Endothelial cell (in vitro differentiated cells): ENCODE data around the gene TBX3. TPM values are rescaled to one million over a fixed set of nuclear protein-coding genes. Genes with fewer than 3 reads are reported as not detected.
A peak's percentile ranks its signal among the peaks of the same experiment; 100 is the strongest.

ENCODE experiments used
- DNase-seq: peaks from one replicate; pipeline ENCODE4 v3.0.0; 2021; ENCODE audit warnings: low spot score
- H3K27ac Mint-ChIP-seq: one replicate; pipeline ENCODE4 v1.8.0; 2021; ENCODE audit warnings: mixed read lengths, inconsistent platforms; ENCODE audit not compliant: unreplicated experiment
- H3K27me3 Mint-ChIP-seq: one replicate; pipeline ENCODE4 v1.8.0; 2021; ENCODE audit warnings: mild to moderate bottlenecking, moderate library complexity, mixed read lengths, inconsistent platforms; ENCODE audit not compliant: unreplicated experiment
- H3K36me3 Mint-ChIP-seq: one replicate; pipeline ENCODE4 v1.8.0; 2021; ENCODE audit warnings: mild to moderate bottlenecking, low read depth, mixed read lengths, inconsistent platforms; ENCODE audit not compliant: unreplicated experiment
- H3K4me1 Mint-ChIP-seq: one replicate; pipeline ENCODE4 v1.8.0; 2021; ENCODE audit warnings: mild to moderate bottlenecking, mixed read lengths, inconsistent platforms; ENCODE audit not compliant: unreplicated experiment
- H3K4me3 Mint-ChIP-seq: one replicate; pipeline ENCODE4 v1.8.0; 2021; ENCODE audit warnings: mild to moderate bottlenecking, mixed read lengths, inconsistent platforms; ENCODE audit not compliant: unreplicated experiment
- H3K9me3 Mint-ChIP-seq: one replicate; pipeline ENCODE4 v1.8.0; 2021; ENCODE audit warnings: mixed read lengths, inconsistent platforms; ENCODE audit not compliant: unreplicated experiment
- total RNA-seq: library from RNA; stranded (reverse); fragmentation: NEBNext Ultra II Directional; extraction: Animal tissue kit (Norgen Biotek cat#: 25700); gene quantifications from one replicate; pipeline ENCODE4 v1.2.1, GENCODE V29; 2021; ENCODE audit not compliant: unreplicated experiment
- TF ChIP-seq, protein P1 (sequence below): fragments of 200-600 bp; sonication (generic); IDR thresholded peaks from one replicate; pipeline ENCODE4 v1.5.0; 2021; ENCODE audit warnings: antibody characterized with exemption; ENCODE audit not compliant: unreplicated experiment

Gene TBX3
- total RNA-seq, 1 donor from 2014 or later = 0.41 TPM

DNA sequence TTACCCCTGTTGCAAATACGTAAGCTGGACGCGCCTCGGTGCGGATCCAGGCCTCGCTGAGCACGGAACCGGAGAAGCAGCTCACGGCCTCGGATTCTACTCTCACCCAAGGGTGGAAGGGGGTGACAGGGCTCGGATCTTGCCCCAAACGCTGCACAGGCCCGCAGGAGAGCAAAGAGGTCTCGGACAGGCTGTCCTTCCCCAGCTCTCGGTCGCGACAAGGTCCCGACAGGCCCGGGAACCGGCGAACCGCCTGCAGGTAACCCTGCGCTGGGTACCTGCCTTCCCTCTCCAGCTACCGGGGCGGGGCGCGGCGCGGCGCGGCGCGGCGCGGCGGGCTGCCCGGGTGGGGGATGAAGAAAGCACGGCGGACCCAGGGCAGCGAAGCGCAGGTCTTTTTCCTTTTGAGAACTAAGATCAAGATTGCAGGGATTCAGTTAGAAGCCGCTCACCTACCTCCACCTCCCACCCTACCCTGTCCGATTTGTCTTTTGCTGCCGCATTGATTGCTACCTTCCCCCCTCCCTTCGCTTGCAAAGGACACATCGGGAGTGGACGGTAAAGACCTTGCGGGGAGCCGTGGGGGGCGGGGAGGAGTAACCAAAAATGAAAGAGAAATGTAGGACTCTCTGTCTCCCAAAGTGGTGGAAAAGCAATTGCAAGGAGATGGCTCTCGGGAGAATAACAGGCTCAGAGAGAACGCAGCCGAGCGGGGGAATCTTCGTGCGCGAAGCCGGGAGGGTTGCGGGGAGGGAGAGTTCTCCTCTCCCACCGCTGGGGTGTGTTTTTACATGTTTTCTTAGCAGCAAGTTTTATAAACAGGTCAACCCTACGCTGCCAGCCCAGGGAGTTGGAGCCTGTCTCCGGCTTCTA lies 8.4 kb upstream of the TBX3 start:
- Mint-ChIP-seq H3K9me3 (no peaks in the 10 kb centered on the region), H3K4me1 (peaks cover 26% of the 10 kb centered on the region), H3K36me3 (no peaks in the 10 kb centered on the region), H3K27me3 (peaks cover 39% of the 10 kb centered on the region), H3K4me3 (peak overlapping the region; percentile 76), H3K27ac (no peak overlapping the region)
- no peak for DNase-seq
- TF ChIP-seq, protein P1, sequence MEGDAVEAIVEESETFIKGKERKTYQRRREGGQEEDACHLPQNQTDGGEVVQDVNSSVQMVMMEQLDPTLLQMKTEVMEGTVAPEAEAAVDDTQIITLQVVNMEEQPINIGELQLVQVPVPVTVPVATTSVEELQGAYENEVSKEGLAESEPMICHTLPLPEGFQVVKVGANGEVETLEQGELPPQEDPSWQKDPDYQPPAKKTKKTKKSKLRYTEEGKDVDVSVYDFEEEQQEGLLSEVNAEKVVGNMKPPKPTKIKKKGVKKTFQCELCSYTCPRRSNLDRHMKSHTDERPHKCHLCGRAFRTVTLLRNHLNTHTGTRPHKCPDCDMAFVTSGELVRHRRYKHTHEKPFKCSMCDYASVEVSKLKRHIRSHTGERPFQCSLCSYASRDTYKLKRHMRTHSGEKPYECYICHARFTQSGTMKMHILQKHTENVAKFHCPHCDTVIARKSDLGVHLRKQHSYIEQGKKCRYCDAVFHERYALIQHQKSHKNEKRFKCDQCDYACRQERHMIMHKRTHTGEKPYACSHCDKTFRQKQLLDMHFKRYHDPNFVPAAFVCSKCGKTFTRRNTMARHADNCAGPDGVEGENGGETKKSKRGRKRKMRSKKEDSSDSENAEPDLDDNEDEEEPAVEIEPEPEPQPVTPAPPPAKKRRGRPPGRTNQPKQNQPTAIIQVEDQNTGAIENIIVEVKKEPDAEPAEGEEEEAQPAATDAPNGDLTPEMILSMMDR = no peak

DNA sequence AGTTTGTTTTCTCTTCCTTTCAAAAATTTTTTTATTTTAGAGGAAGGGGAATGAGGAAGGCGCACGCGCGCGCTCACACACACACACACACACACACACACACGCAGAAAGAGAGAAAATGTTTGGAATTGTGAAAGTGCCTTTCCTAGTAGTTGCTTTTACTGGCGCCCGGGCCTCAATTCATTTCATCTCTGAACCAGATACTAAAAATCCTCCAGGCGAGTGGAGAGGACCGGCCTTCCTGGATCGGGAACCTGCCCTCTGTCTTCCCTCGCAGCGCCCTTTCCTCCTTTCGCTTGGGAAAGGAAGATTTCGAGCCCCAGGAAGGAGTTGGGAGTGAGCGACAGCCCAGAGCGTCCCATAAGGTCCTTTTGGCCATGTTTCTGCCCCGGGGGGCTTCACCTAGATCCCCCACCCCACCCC lies 7.8 kb upstream of the TBX3 start:
- no peaks in the 10 kb centered on the region for H3K36me3 Mint-ChIP-seq
- TF ChIP-seq, protein P1 = no peak
- no peak overlapping the region for H3K27ac Mint-ChIP-seq
- peaks cover 31% of the 10 kb centered on the region for H3K4me1 Mint-ChIP-seq
- peaks cover 38% of the 10 kb centered on the region for H3K27me3 Mint-ChIP-seq
- DNase-seq = no peak
- H3K4me3 Mint-ChIP-seq = no peak overlapping the region
- H3K9me3 Mint-ChIP-seq = no peaks in the 10 kb centered on the region

DNA sequence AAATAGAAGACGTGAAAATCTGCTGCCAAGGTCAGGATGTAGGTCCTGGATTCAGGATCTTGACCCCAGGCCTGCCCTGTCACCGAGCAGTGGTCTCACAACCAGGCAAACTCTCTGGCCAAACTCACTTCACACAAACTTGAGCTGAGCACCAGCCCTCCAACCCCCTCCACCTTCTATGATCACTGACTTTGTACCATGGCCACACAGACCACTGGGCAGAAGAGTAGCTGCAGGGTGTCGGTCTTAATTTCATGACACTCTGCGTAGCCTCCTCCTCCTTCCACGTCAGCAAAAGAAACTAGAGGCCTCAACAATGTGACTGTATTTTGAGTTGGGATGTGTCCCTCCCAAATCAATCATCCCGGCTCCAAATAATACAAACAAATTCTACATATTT lies 7.2 kb upstream of the TBX3 start:
- peaks cover 36% of the 10 kb centered on the region for H3K4me1 Mint-ChIP-seq

DNA sequence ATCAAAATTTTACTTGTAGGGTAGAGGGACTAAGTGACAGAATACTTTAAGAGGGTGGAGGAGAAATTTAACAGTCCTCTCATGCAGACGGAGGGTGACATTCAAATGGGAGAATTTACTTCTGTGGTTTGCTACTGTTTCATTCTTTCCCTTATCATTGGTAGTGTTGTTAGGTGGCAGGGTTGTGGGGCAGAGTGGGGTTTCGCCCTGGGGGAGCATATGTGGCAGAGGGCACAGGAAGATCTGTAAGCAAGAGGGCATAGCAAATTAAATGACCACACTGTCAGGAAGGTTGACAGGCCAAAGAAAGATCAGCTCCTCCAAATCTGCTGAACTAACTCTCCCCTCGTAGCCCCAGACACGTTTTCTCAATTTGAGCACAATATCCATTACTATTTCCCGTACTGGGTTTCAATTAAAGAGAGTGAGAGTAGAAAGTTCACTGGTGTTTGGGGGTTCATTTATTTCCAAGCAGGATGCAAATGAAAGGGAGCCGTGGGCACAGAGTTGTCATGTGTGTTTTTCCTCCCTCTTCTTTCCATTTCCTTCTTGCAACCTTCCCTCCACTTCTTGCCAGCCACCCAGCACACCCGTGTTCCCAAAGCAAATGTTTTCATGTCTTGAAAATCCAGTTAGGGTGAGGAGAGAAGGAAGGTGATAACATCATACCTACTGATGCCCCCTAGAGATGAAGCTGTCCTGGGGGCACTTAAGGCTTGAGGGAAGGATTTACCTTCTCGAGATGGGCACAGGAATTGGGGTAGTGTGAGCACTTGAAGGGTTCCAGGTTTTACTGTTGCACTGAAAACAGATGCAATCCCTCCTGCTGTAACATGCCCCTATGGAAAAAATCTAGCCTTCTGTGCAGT lies 6.5 kb upstream of the TBX3 start:
- Mint-ChIP-seq H3K4me1 (peaks cover 43% of the 10 kb centered on the region), H3K27ac (no peak overlapping the region), H3K4me3 (no peak overlapping the region), H3K27me3 (peaks cover 43% of the 10 kb centered on the region), H3K36me3 (no peaks in the 10 kb centered on the region), H3K9me3 (no peaks in the 10 kb centered on the region)
- DNase-seq = no peak
- TF ChIP-seq, protein P1 = no peak

More for the DNA sequence above, 7.2 kb upstream of the TBX3 start:
- H3K27ac Mint-ChIP-seq = no peak overlapping the region
- H3K27me3 Mint-ChIP-seq = peaks cover 41% of the 10 kb centered on the region
- DNase-seq = no peak
- H3K4me3 Mint-ChIP-seq = no peak overlapping the region
- TF ChIP-seq, protein P1 = no peak
- H3K36me3 Mint-ChIP-seq = no peaks in the 10 kb centered on the region
- no peaks in the 10 kb centered on the region for H3K9me3 Mint-ChIP-seq
